Testis (tissue), 2 donors: ENCODE results near the gene GPATCH8.

Experiments used
- CTCF ChIP-seq, 3 experiments: fragments of 450-650 bp in 2 of 3; fragments of 200-600 bp in 1 of 3; sonication (generic) in 1 of 3; IDR thresholded peaks; one replicate each; pipeline ENCODE4 v1.5.1; 2016 to 2019; ENCODE audit warnings: antibody characterized with exemption in 3 of 3, mild to moderate bottlenecking in 2 of 3, moderate library complexity in 1 of 3
- POLR2A ChIP-seq: fragments of 450-650 bp; IDR thresholded peaks from one replicate; pipeline ENCODE4 v1.6.1; 2017; ENCODE audit warnings: antibody characterized with exemption, mild to moderate bottlenecking, moderate library complexity

GRCh38 chr17:44375196-44376017, 127.8 kb downstream of the GPATCH8 start:
- TF ChIP-seq POLR2A (no peak), CTCF (IDR thresholded peaks at IDR 0.05) (no peak)
